KMS-11 (cell line): ENCODE results near the gene TDRD9.

ENCODE experiments used
- H2AFZ ChIP-seq: fragments of 200-600 bp; sonication (generic); 2 replicates; pipeline ENCODE4 v1.6.1; 2016; ENCODE audit warnings: antibody characterized with exemption, mixed run types, low read depth
- H3K27ac ChIP-seq: fragments of 200-600 bp; sonication (generic); 2 replicates; pipeline ENCODE4 v1.6.1; 2016; ENCODE audit warnings: mild to moderate bottlenecking, mixed run types
- H3K27me3 ChIP-seq: fragments of 200-600 bp; sonication (generic); 2 replicates; pipeline ENCODE4 v1.6.1; 2017; ENCODE audit warnings: mild to moderate bottlenecking, low read depth, mixed run types, moderate library complexity; ENCODE audit not compliant: insufficient read depth
- H3K36me3 ChIP-seq: fragments of 200-600 bp; sonication (generic); 2 replicates; pipeline ENCODE4 v1.6.1; 2017; ENCODE audit warnings: mild to moderate bottlenecking, mixed run types; ENCODE audit not compliant: insufficient read depth
- H3K4me1 ChIP-seq: fragments of 200-600 bp; sonication (generic); 2 replicates; pipeline ENCODE4 v1.6.1; 2016; ENCODE audit warnings: mild to moderate bottlenecking, low read depth, mixed run types; ENCODE audit not compliant: poor library complexity, severe bottlenecking
- H3K4me2 ChIP-seq: fragments of 200-600 bp; sonication (generic); 2 replicates; pipeline ENCODE4 v1.7.0; 2016; ENCODE audit warnings: mild to moderate bottlenecking, mixed run types
- H3K4me3 ChIP-seq: fragments of 200-600 bp; sonication (generic); IDR thresholded peaks from 2 replicates; pipeline ENCODE4 v1.6.1; 2017; ENCODE audit warnings: low read depth, low read length, mixed read lengths; ENCODE audit not compliant: insufficient read depth
- H3K79me2 ChIP-seq: fragments of 200-600 bp; sonication (generic); 2 replicates; pipeline ENCODE4 v1.6.1; 2016; ENCODE audit warnings: low read depth, mixed run types; ENCODE audit not compliant: insufficient read depth
- H3K9ac ChIP-seq: fragments of 200-600 bp; sonication (generic); 2 replicates; pipeline ENCODE4 v1.6.1; 2016; ENCODE audit warnings: mild to moderate bottlenecking, mixed run types
- H4K20me1 ChIP-seq: fragments of 200-600 bp; sonication (generic); 2 replicates; pipeline ENCODE4 v1.6.1; 2016; ENCODE audit warnings: mild to moderate bottlenecking, mixed run types; ENCODE audit not compliant: insufficient read depth
- TF ChIP-seq, protein P1 (sequence below): fragments of 200-600 bp; sonication (generic); conservative IDR thresholded peaks from 2 replicates; pipeline ENCODE4 v1.6.1; 2017; ENCODE audit warnings: low read depth, mild to moderate bottlenecking, antibody characterized with exemption, low read length, moderate library complexity, mixed read lengths

Gene TDRD9

DNA sequence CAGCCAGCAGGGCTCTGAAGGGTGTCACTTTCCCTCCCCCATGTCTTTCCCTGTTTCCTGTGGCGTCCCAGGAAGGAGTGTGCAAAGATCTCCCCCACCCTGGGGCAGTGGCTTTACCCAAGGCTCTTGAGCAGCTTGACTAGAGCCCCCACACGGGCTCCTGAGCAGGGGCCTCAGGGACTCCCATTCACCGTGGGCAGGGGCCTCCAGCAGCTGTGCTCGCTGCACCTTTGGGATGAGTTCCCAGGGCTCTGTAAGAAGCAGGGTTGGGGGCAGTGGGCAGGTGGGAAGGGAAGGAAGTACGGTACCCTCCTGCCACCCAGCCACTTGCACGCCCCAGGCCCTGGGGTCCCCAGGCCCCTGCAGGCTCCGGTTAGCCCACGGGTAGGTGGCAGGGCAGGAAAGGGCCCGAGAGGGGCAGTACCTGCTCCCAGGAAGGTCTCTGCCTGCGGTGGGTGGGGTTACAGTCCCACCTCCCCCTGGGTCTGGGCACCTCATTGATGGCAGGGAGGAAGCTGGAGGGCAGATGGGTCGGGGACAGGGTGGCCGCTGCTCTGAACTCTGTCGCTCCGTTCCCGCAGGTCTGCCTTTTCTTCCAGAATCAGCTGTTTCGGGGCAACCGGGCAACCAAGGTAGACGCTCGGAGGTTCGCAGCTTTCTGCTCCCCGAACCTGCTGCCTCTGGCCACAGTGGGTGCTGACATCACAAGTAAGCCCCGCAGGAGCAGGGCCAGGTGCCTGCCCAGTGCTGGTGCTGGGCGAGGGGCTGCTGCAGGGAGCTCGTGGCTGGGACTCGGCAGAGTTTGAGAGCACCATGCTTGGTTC, 170.2 kb downstream of the TDRD9 start:
- Histone ChIP-seq H3K9ac (no peak overlapping the region), H3K4me1 (no peaks in the 10 kb centered on the region), H4K20me1 (no peaks in the 10 kb centered on the region), H3K4me2 (no peak overlapping the region), H3K4me3 (no peak overlapping the region), H3K27ac (no peak overlapping the region), H2AFZ (no peak overlapping the region), H3K79me2 (no peaks in the 10 kb centered on the region), H3K36me3 (no peaks in the 10 kb centered on the region), H3K27me3 (peaks cover 15% of the 10 kb centered on the region; the same call in 1 of the 2 replicates)
- TF ChIP-seq, protein P1, sequence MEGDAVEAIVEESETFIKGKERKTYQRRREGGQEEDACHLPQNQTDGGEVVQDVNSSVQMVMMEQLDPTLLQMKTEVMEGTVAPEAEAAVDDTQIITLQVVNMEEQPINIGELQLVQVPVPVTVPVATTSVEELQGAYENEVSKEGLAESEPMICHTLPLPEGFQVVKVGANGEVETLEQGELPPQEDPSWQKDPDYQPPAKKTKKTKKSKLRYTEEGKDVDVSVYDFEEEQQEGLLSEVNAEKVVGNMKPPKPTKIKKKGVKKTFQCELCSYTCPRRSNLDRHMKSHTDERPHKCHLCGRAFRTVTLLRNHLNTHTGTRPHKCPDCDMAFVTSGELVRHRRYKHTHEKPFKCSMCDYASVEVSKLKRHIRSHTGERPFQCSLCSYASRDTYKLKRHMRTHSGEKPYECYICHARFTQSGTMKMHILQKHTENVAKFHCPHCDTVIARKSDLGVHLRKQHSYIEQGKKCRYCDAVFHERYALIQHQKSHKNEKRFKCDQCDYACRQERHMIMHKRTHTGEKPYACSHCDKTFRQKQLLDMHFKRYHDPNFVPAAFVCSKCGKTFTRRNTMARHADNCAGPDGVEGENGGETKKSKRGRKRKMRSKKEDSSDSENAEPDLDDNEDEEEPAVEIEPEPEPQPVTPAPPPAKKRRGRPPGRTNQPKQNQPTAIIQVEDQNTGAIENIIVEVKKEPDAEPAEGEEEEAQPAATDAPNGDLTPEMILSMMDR = no peak

DNA sequence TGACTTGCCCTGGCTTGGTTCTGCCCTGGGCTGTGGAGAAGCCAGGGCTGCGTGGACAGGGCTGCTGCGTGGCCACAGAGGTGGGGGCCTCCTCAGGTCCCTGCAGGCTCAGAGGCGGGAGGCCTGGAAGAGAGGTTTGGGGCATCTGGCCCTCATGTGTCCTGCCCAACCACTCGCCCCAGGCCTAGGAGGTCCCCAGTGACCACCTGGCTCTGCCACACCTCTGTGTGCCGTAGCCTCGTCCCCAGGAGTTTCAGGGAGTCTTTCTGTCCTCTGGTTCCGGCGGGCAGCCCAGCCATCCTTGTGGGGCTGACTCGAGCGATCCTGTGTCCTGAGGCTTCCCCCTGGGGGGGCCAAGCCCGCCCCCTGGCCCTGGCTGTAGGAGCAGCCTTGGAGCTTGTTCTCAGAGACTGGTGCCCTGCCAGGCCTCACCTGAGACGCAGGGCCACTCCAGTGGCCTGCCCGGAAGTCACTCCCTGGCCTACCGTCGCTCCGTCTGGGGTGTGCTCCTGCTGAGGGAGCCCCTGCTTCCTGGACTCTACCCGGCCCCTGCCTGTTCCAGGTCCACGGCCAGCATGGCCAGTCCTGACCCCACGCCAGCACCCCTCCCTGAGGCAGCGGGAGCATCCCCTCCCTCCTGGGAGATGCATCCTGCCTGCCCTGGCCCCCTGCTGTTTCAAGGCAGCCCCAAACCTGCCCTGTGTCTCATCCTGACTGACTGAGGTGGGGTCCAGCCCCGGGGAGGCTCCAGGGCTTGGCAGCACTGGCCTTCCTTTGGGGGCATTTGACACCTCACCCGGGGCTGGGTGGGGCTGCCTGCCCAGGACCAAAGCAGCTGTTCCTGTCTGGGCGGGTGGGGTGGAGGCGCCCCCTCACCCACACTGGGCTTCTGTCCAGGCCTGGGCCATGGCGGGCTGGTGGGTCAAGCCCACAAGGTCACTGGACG, 171.1 kb downstream of the TDRD9 start:
- no peaks in the 10 kb centered on the region for H3K4me1 ChIP-seq

DNA sequence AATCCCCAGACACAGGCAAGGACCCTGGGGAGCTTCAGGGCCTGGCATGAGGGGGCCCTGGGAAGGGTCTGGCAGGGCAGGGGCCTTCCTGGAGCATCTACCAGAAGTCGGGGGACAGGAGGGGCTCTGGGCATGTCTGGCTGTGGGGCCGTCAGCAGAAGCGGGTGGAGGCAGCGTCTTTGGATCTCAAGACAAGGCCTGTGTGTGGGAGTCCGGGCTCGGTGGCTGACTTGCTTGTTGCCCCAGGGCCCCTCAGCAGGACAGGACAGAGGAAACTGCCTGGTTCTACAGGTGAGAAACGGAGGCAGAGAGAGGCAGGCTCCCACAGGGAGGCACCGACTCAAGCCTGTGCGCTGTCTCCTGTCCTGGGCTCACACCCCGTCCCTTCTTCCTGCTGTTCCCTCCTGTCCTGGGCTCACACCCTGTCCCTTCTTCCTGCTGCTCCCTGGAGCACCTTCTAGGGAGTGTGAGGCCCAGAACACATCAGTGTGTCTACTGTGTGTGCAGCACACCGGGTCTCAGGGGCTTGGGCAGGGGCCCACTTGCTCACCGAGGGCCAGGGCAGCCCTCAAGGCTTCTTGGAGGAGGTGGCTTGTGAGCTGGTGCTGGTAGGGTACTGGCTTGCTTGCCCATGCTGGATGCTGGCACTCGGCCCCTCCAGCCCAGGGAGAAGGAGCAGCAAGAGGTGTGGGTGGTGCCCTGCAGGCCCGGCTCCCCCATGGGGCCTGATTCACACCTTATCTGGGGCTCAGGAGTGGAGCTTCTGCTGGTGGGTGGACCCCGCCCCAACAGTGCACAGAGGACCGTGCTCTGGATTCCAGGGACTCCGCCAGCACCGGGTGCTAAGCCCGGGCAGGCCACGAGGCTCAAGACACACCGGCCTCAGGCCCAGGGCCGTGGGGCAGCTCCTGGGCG, 172.2 kb downstream of the TDRD9 start:
- Histone ChIP-seq H3K9ac (no peak overlapping the region), H3K4me3 (no peak overlapping the region), H4K20me1 (no peaks in the 10 kb centered on the region), H3K4me1 (no peaks in the 10 kb centered on the region), H3K27me3 (peaks cover 24% of the 10 kb centered on the region; the same call in 1 of the 2 replicates), H3K36me3 (no peaks in the 10 kb centered on the region), H3K4me2 (no peak overlapping the region), H3K79me2 (no peaks in the 10 kb centered on the region), H2AFZ (no peak overlapping the region), H3K27ac (no peak overlapping the region)
- TF ChIP-seq, protein P1 = no peak

More for the DNA sequence above, 171.1 kb downstream of the TDRD9 start:
- Histone ChIP-seq H3K4me2 (no peak overlapping the region), H2AFZ (no peak overlapping the region), H3K36me3 (no peaks in the 10 kb centered on the region), H3K9ac (no peak overlapping the region), H3K4me3 (no peak overlapping the region), H3K27ac (no peak overlapping the region), H3K79me2 (no peaks in the 10 kb centered on the region), H4K20me1 (no peaks in the 10 kb centered on the region), H3K27me3 (peaks cover 21% of the 10 kb centered on the region; the same call in 1 of the 2 replicates)
- TF ChIP-seq, protein P1 = no peak
